Thyroid gland (tissue), 4 donors: Measurements from ENCODE around the gene POC5. TPM values are rescaled to one million over a fixed set of nuclear protein-coding genes. Genes with fewer than 3 reads are reported as not detected.

Source experiments
- DNase-seq, 2 donors: peaks; one replicate each; pipeline ENCODE4 v3.0.0-alpha.2; 2019
- H3K27ac ChIP-seq, 3 donors: fragments of 200-600 bp; sonication (generic); 1 replicate in 2 of 3; 2 replicates in 1 of 3; pipeline ENCODE4 v1.5.1; 2016 to 2019; ENCODE audit warnings: mild to moderate bottlenecking in 1 of 3, moderate library complexity in 1 of 3
- H3K27me3 ChIP-seq: fragments of 200-600 bp; sonication (generic); one replicate; pipeline ENCODE4 v1.5.1; 2019
- H3K36me3 ChIP-seq, 2 donors: fragments of 200-600 bp; sonication (generic); one replicate each; pipeline ENCODE4 v1.5.1; 2016 to 2019
- H3K4me1 ChIP-seq, 2 donors: fragments of 200-600 bp; sonication (generic); one replicate each; pipeline ENCODE4 v1.5.1; 2017 to 2019
- H3K4me3 ChIP-seq, 3 donors: fragments of 200-600 bp; sonication (generic); replicated peaks in 1 of 3; 1 replicate in 2 of 3; 2 replicates in 1 of 3; pipeline ENCODE4 v1.5.1; 2016; ENCODE audit warnings: mild to moderate bottlenecking in 1 of 3
- H3K9me3 ChIP-seq: fragments of 200-600 bp; sonication (generic); one replicate; pipeline ENCODE4 v1.5.1; 2017
- CTCF ChIP-seq, 6 experiments: fragments of 200-600 bp in 3 of 6; fragments of 450-650 bp in 3 of 6; sonication (generic) in 3 of 6; IDR thresholded peaks; one replicate each; pipeline ENCODE4 v1.5.1; 2016 to 2019; ENCODE audit warnings: antibody characterized with exemption in 6 of 6, mild to moderate bottlenecking in 2 of 6, inconsistent platforms in 1 of 6, moderate library complexity in 1 of 6
- POLR2A ChIP-seq, 2 donors: fragments of 450-650 bp; IDR thresholded peaks; one replicate each; pipeline ENCODE4 v1.6.1; 2017; ENCODE audit warnings: antibody characterized with exemption in 2 of 2, mild to moderate bottlenecking in 2 of 2, moderate library complexity in 1 of 2
- WGBS, 2 donors: methylation state at CpG; one replicate each; pipeline ENCODE4 v1.1.5; 2017; 5-methylcytosine and 5-hydroxymethylcytosine counted together
- intact Hi-C: fragments of 100-400 bp; cut with DNase I; formaldehyde crosslinking; loops from one replicate; pipeline ENCODE4 v1.15.1; 2023
- small RNA-seq: library from RNA; depleted of rRNA; stranded (forward); fragments of <200 nt; gene quantifications from one replicate; pipeline ENCODE3, GENCODE V24; 2016
- total RNA-seq, 4 donors: library from RNA; depleted of rRNA; stranded (reverse); fragments of >200 nt; gene quantifications; one replicate each; pipeline ENCODE4 v1.2.3, GENCODE V29; 2016

The POC5 gene
- total RNA-seq, 4 donors from 2014 or later: 9.5 to 24.3 (median 14.4) TPM

GRCh38 chr5:75637949-75638348 lies 79.3 kb downstream of the POC5 start:
- no peaks in the 10 kb centered on the region for H3K36me3 ChIP-seq
- no peaks in the 10 kb centered on the region for H3K9me3 ChIP-seq
- no peaks in the 10 kb centered on the region for H3K27me3 ChIP-seq
- intact Hi-C loops: no loop called here
- H3K4me1 ChIP-seq: no peaks in the 10 kb centered on the region
- H3K4me3 ChIP-seq: no peak overlapping the region
- H3K27ac ChIP-seq: no peak overlapping the region
- no peak for DNase-seq
- no peak for TF ChIP-seq CTCF (IDR thresholded peaks at IDR 0.05)
- 85 to 86% methylated on average over 1 of the region's 1 CpG for WGBS, 2 donors

DNA sequence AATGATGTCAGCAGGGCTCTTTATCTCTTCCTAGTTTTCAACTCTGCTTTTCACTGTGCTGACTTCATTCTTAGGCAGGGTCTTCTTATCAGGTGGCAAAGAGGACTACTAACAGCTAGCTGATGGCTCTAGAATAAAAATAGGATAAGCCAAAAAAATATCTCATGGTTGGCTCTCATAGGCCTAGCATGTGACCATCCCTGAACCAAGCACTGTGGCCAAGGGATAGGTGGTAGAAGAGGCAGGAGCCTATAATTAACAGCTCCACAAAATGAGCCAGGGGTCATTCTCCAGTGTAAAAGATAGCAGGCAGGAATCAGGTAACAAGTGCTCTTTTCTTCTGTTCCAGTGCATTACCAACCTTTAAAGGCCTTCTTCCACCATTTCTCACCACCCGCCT lies 84.9 kb downstream of the POC5 start:
- Histone ChIP-seq H3K27ac (no peak overlapping the region), H3K4me3 (no peak overlapping the region), H3K36me3 (no peaks in the 10 kb centered on the region), H3K4me1 (no peaks in the 10 kb centered on the region), H3K9me3 (no peaks in the 10 kb centered on the region), H3K27me3 (no peaks in the 10 kb centered on the region)
- DNase-seq: no peak
- TF ChIP-seq POLR2A (IDR thresholded peaks at IDR 0.05) (no peak), CTCF (IDR thresholded peaks at IDR 0.05) (no peak)
- WGBS, 2 donors: 98 to 100% methylated on average over 1 of the region's 1 CpG
- intact Hi-C loops: no loop called here

DNA sequence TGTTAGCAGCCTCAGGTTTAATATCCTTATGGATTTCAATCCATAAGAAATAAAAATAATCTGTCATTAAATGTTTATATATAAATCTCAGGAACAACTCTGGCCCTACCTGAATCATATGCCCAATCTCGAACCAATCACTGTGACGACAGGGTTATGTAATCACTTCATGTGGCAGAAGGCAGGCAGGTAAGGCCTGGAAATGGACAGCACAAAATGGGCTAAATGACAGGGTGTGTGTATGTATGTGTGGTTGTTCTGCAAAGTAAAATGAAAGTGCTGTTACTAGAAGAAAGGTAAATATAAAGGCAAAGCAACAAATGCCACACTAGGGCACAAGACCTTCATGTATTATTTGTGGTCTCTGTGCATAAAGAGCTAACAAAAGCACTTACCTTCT lies 86.4 kb downstream of the POC5 start:
- no peaks in the 10 kb centered on the region for H3K27me3 ChIP-seq
- H3K4me3 ChIP-seq: no peak overlapping the region
- no peaks in the 10 kb centered on the region for H3K9me3 ChIP-seq
- WGBS, 2 donors: 94 to 96% methylated on average over 2 of the region's 2 CpGs
- H3K4me1 ChIP-seq: no peaks in the 10 kb centered on the region
- H3K27ac ChIP-seq: no peak overlapping the region
- intact Hi-C loops: no loop called here
- TF ChIP-seq POLR2A (IDR thresholded peaks at IDR 0.05): no peak
- no peak for TF ChIP-seq CTCF (IDR thresholded peaks at IDR 0.05)
- H3K36me3 ChIP-seq: no peaks in the 10 kb centered on the region
- DNase-seq: no peak

DNA sequence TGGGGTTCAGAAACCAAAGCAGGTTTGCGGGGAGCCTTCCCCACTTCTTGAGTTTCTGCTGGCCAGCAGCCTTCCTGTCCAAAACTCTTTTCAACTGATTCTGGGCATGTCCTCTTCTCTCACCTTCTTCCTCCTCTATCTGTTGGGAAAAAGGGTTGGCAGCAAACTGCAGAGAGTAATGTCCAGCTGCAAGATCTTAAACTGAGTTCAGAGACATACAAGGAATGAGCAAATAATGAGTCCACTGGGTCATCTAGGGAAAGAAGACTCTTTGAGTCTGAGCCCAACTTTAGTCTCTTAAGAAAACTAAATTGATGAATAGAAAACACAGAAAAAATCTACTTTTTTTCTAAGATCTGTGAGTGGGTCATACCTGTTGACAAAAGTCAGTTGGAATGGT lies 89.4 kb downstream of the POC5 start:
- H3K36me3 ChIP-seq: no peaks in the 10 kb centered on the region
- no peak for DNase-seq
- no peaks in the 10 kb centered on the region for H3K4me1 ChIP-seq
- WGBS, 2 donors: 94 to 100% methylated on average over 1 of the region's 1 CpG
- intact Hi-C loops: no loop called here
- no peak overlapping the region for H3K27ac ChIP-seq
- no peak overlapping the region for H3K4me3 ChIP-seq
- no peaks in the 10 kb centered on the region for H3K27me3 ChIP-seq
- H3K9me3 ChIP-seq: no peaks in the 10 kb centered on the region
- no peak for TF ChIP-seq POLR2A (IDR thresholded peaks at IDR 0.05)
- no peak for TF ChIP-seq CTCF (IDR thresholded peaks at IDR 0.05)

GRCh38 chr5:75626959-75627358 lies 90.3 kb downstream of the POC5 start:
- Histone ChIP-seq H3K9me3 (no peaks in the 10 kb centered on the region), H3K27ac (no peak overlapping the region), H3K4me3 (no peak overlapping the region), H3K36me3 (no peaks in the 10 kb centered on the region), H3K27me3 (no peaks in the 10 kb centered on the region), H3K4me1 (no peaks in the 10 kb centered on the region)
- intact Hi-C loops: no loop called here
- TF ChIP-seq POLR2A (IDR thresholded peaks at IDR 0.05): no peak
- no peak for TF ChIP-seq CTCF (IDR thresholded peaks at IDR 0.05)
- no peak for DNase-seq

Small RNA genes lying within 50 kb of the gene (small RNA-seq; reads per million reads assigned to genes)
- not detected for gene RNU6-680P

Other genes starting within 250 kb of the POC5 start
- gene CERT1, start 205.8 kb downstream of the POC5 start, total RNA-seq: 10 to 100 TPM; 66.3 to 87.5 (median 78.0) TPM
- gene POLK, start 205.5 kb downstream of the POC5 start, total RNA-seq: 10 to 100 TPM; 49.8 to 74.5 (median 63.3) TPM
- gene ANKDD1B, start 106.0 kb downstream of the POC5 start, total RNA-seq: 1 to 10 TPM in 2 of 4 donors, not detected in 2; 1.1 to 1.7 TPM